Large intestine (tissue), 12 donors: Measurements from ENCODE around the gene UPK3B. TPM values are rescaled to one million over a fixed set of nuclear protein-coding genes. Genes with fewer than 3 reads are reported as not detected.
"Not testable (repeated sequence)": the region's sequence is repeated elsewhere in the genome, so short reads cannot be mapped to it uniquely, and the experiment has no call there.

Experiments used
- DNase-seq, 2 donors: peaks; one replicate each; pipeline versions ENCODE4 v3.0.0 to v3.0.0-alpha.2; 2013
- H3K27ac ChIP-seq: one replicate; pipeline ENCODE4 v1.5.1; 2013; ENCODE audit warnings: low read length
- H3K27me3 ChIP-seq: 2 replicates; pipeline ENCODE4 v1.6.1; 2013; ENCODE audit warnings: low read length; ENCODE audit not compliant: control insufficient read depth, insufficient read depth
- H3K36me3 ChIP-seq: 2 replicates; pipeline ENCODE4 v1.6.1; 2013; ENCODE audit warnings: low read length; ENCODE audit not compliant: control insufficient read depth, insufficient read depth
- H3K4me1 ChIP-seq: one replicate; pipeline ENCODE4 v1.6.1; 2013; ENCODE audit warnings: low read length; ENCODE audit not compliant: control insufficient read depth, insufficient read depth
- H3K4me3 ChIP-seq: one replicate; pipeline ENCODE4 v1.5.1; 2013; ENCODE audit warnings: low read length
- H3K9me3 ChIP-seq: one replicate; pipeline ENCODE4 v1.6.1; 2013; ENCODE audit warnings: mild to moderate bottlenecking, low read depth, low read length, moderate library complexity; ENCODE audit not compliant: control insufficient read depth
- WGBS: methylation state at CpG from one replicate; pipeline ENCODE4 v1.1.5; 2013; ENCODE audit warnings: low lambda C conversion rate; ENCODE audit not compliant: insufficient coverage; 5-methylcytosine and 5-hydroxymethylcytosine counted together
- long read RNA-seq, 11 donors: transcript quantifications; one replicate each; lab custom pipeline, GENCODE V29; 2026
- polyA plus RNA-seq: library from polyadenylated mRNA; unstranded; fragments of 120-200 nt; gene quantifications from one replicate; pipeline ENCODE4 v1.2.1, GENCODE V29; 2013

UPK3B gene
- polyA plus RNA-seq, result 48.0 TPM
- long read RNA-seq, donor 1, partial matches to known transcripts, result 0 of 11 reads
- long read RNA-seq, donor 1, other reads (novel, unspliced or antisense), result 6 of 11 reads
- long read RNA-seq, donor 2, partial matches to known transcripts, result 0 of 8 reads
- long read RNA-seq, donor 2, other reads (novel, unspliced or antisense), result 6 of 8 reads
- long read RNA-seq, donor 3, partial matches to known transcripts, result 0 of 2 reads
- long read RNA-seq, donor 3, other reads (novel, unspliced or antisense), result 0 of 2 reads
- long read RNA-seq, donor 4, result 0 reads
- long read RNA-seq, donor 5, partial matches to known transcripts, result 0 of 4 reads
- long read RNA-seq, donor 5, other reads (novel, unspliced or antisense), result 0 of 4 reads
- long read RNA-seq, donor 6, partial matches to known transcripts, result 0 of 9 reads
- long read RNA-seq, donor 6, other reads (novel, unspliced or antisense), result 6 of 9 reads
- long read RNA-seq, donor 7, partial matches to known transcripts, result 0 of 19 reads
- long read RNA-seq, donor 7, other reads (novel, unspliced or antisense), result 14 of 19 reads
- long read RNA-seq, donor 8, partial matches to known transcripts, result 0 of 6 reads
- long read RNA-seq, donor 8, other reads (novel, unspliced or antisense), result 5 of 6 reads
- long read RNA-seq, donor 9, partial matches to known transcripts, result 0 of 10 reads
- long read RNA-seq, donor 9, other reads (novel, unspliced or antisense), result 6 of 10 reads
- long read RNA-seq, donor 10, partial matches to known transcripts, result 0 of 14 reads
- long read RNA-seq, donor 10, other reads (novel, unspliced or antisense), result 10 of 14 reads
- long read RNA-seq, donor 11, partial matches to known transcripts, result 0 of 11 reads
- long read RNA-seq, donor 11, other reads (novel, unspliced or antisense), result 9 of 11 reads

DNA sequence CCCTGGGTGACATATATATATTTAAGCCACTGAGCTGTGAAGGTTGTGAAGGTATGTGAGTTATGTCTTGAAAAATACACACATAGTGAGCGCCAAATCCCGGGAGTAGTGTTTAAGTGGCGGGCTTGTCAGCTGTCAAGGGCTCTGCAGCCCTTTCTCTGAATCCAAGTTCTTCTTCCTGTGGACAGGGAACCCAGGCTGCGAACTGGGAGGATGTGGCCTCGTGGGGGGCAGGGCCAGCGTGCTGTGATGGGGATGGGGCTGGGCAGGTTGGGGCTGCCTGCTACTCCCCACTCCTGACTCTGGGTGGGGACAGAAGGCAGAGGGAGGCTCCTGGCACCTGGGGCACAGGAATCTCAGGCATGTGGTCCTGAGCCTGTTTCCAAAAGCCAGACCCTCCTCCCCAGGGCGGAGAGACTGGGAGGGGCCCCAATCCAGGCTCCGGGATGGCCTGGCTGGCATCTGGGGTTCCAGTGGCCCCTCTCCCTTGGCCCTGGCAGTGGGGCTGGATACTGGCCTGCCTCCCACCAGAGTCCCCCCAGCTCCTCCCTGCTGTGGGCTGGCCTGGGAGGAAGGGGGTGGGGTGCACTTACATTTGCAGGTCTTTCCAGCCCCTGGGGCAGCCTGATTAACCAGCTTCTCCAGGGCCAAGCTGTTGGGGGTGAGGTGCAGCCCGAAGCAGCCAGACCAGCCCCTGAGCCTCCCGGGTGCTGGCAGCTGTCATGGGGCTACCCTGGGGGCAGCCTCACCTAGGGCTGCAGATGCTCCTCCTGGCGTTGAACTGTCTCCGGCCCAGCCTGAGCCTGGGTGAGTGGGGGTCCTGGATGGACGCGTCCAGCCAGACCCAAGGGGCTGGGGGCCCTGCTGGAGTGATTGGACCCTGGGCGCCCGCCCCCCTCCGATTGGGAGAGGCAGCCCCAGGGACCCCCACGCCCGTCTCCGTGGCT is at the start of gene UPK3B:
Gene UPK3B (plus strand): TSS at position 622 of the 947 bp plus-strand sequence. CDS start 101 bp downstream, at position 723.
- no peaks in the 10 kb centered on the region for H3K27me3 ChIP-seq
- H3K4me3 ChIP-seq, result no peak within 1 kb of the TSS
- WGBS, result no CpG with 5 or more reads among the region's 20 CpGs
- no peaks in the 10 kb centered on the region for H3K4me1 ChIP-seq
- peaks cover 14% of the 10 kb centered on the region for H3K36me3 ChIP-seq
- H3K27ac ChIP-seq, result no peak within 1 kb of the TSS
- DNase-seq, result peak in 1 of 2 donors; percentile 4
- H3K9me3 ChIP-seq, result no peaks in the 10 kb centered on the region

DNA sequence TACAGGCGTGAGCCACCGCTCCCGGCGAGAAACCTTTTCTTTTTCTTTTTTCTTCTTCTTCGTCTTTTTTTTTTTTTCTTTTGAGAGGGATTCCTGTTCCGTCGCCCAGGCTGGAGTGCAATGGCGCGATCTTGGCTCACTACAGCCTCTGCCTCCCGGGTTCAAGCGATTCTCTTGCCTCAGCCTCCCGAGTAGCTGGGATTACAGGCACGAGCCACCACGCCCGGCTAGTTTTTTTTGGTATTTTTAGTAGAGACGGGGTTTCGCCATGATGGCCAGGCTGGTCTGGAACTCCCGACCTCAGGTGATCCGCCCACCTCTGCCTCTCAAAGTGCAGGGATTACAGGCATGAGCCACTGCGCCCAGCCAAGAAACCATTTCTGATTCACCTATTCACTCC is 49.6 kb upstream of the UPK3B start:
- DNase-seq, H3K27ac ChIP-seq, H3K27me3 ChIP-seq, H3K4me3 ChIP-seq, H3K4me1 ChIP-seq, H3K9me3 ChIP-seq, H3K36me3 ChIP-seq: not testable (repeated sequence)
- WGBS, result no CpG with 5 or more reads among the region's 20 CpGs

GRCh38 chr7:76461464-76462101 is 48.8 kb upstream of the UPK3B start, which contains the start of gene DTX2:
DTX2 (plus strand) TSS chr7:76461709; CDS start chr7:76480510, 18,801 bp downstream.
- H3K36me3 ChIP-seq, H3K4me1 ChIP-seq, H3K27ac ChIP-seq, H3K27me3 ChIP-seq, H3K9me3 ChIP-seq, DNase-seq: not testable (repeated sequence)
- WGBS, result no CpG with 5 or more reads among the region's 54 CpGs
- H3K4me3 ChIP-seq, result peak within 1 kb of the TSS; percentile 39

GRCh38 chr7:76462271-76462882 is 48.0 kb upstream of the UPK3B start:
- not testable (repeated sequence) for DNase-seq, H3K27me3 ChIP-seq, H3K9me3 ChIP-seq, H3K27ac ChIP-seq, H3K4me1 ChIP-seq, H3K36me3 ChIP-seq, H3K4me3 ChIP-seq
- no CpG with 5 or more reads among the region's 17 CpGs for WGBS

- not testable (repeated sequence) for H3K36me3 ChIP-seq, DNase-seq, H3K4me3 ChIP-seq, H3K27me3 ChIP-seq, H3K4me1 ChIP-seq, H3K9me3 ChIP-seq, H3K27ac ChIP-seq
- WGBS, result no CpG with 5 or more reads among the region's 5 CpGs
Observed at GRCh38 chr7:76464959-76465358, 45.4 kb upstream of the UPK3B start.

DNA sequence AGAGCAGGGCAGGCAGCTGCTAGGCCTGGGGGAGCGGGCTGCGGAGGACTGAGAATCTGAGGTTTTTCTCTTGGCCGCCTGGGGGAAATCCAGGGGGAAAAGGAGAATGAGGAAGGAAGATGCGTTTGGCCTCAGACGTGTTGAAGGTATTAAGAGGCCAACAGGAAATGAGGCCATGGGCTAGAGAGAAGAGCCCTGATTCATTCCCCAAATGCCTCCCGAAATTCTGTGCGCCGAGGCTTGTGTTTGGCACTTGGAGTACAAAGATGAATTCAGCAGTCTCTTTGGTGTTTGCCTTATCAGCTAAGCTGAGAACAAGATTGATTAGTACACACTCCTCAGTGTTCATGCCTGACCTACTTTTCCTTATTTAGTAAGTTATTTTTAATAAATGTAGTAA is 44.4 kb upstream of the UPK3B start:
- H3K4me3 ChIP-seq, H3K27ac ChIP-seq, DNase-seq, H3K4me1 ChIP-seq, H3K27me3 ChIP-seq, H3K36me3 ChIP-seq, H3K9me3 ChIP-seq: not testable (repeated sequence)
- no CpG with 5 or more reads among the region's 8 CpGs for WGBS

- not testable (repeated sequence) for H3K27me3 ChIP-seq, H3K27ac ChIP-seq, H3K4me3 ChIP-seq, H3K4me1 ChIP-seq, H3K36me3 ChIP-seq, H3K9me3 ChIP-seq
- WGBS, result no CpG with 5 or more reads among the region's 14 CpGs
- peak; percentile 12 to 63 for DNase-seq
Observed at GRCh38 chr7:76467743-76468404, 42.5 kb upstream of the UPK3B start.

DNA sequence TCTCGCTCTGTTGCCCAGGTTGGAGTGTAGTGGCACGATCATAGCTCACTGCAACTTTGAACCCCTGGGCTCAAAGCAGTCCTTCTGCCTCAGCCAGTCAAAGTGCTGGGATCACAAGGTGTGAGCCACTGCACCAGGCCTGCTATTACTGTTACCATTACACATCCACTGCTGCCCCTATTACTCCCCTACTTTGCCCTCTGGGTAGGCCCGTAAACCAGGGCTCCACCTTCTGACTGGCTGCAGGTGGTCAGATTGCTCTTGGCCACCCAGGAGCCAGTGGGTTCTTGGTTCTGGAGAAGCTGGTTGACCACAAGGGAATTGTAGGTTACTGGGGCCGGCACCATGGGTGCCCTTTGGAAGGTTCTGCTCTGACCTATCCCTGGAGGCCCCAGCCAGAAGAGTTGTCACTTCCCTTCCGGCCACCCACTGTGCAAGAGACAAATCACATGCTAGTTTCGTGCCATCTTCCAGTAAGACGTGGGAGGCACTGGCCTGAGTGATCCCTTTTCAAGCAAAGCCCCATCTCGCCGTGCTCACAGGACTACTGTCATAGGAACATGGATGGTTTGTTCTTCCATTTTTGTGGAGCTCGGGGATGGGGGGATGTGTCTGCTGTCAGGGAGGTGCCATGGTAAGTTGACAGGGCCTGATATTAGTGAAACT is 38.7 kb upstream of the UPK3B start:
- not testable (repeated sequence) for H3K27ac ChIP-seq, DNase-seq, H3K4me1 ChIP-seq, H3K36me3 ChIP-seq, H3K9me3 ChIP-seq, H3K27me3 ChIP-seq, H3K4me3 ChIP-seq
- no CpG with 5 or more reads among the region's 10 CpGs for WGBS

GRCh38 chr7:76473097-76473496 is 37.3 kb upstream of the UPK3B start:
- H3K9me3 ChIP-seq, H3K4me3 ChIP-seq, DNase-seq, H3K4me1 ChIP-seq, H3K27ac ChIP-seq, H3K27me3 ChIP-seq, H3K36me3 ChIP-seq: not testable (repeated sequence)
- WGBS, result no CpG with 5 or more reads among the region's 6 CpGs
